Endothelial cell of umbilical vein (primary cell): ENCODE measurements around the gene SLC35E4. TPM values are rescaled to one million over a fixed set of nuclear protein-coding genes. Genes with fewer than 3 reads are reported as not detected.

Source experiments
- BruUV-seq: library from RNA; stranded (reverse); fragments of 400-500 nt; replicated peaks from 2 replicates; lab custom pipeline; 2021; lab: Mats Ljungman, UMichigan
- CTCF ChIA-PET: fragments of 300-600, 350-600 bp; sonication (Branson Sonifier 250); formaldehyde crosslinking; loops from one replicate; lab custom pipeline; 2021; ENCODE audit warnings: antibody characterized with exemption, inconsistent platforms; lab: Charles Lee
- POLR2A ChIA-PET: fragments of 300-600, 350-600 bp; sonication (Branson Sonifier 250); formaldehyde crosslinking; loops from one replicate; lab custom pipeline; 2021; ENCODE audit warnings: antibody characterized with exemption, inconsistent platforms; lab: Charles Lee
- DNase-seq: peaks from one replicate; pipeline ENCODE4 v3.0.0-alpha.2; 2011; ENCODE audit warnings: low read depth, low spot score
- FAIRE-seq: peaks from 2 replicates; lab custom pipeline; 2011; peaks lifted over from hg19 to GRCh38; lab: Jason Lieb, UNC
- H2AFZ ChIP-seq: 2 replicates; pipeline ENCODE4 v1.6.0; 2012; ENCODE audit warnings: low read depth, low read length, control low read depth, inconsistent platforms
- H3K27ac ChIP-seq: 2 replicates; pipeline ENCODE4 v1.5.1; 2011; ENCODE audit warnings: low read depth, mild to moderate bottlenecking, control low read depth, low read length, moderate library complexity; ENCODE audit not compliant: insufficient read depth
- H3K27me3 ChIP-seq, 2 experiments: 2 replicates each; pipeline versions ENCODE4 v1.6.0 to v1.6.1; 2011; ENCODE audit warnings: low read length in 2 of 2, mixed read lengths in 1 of 2; ENCODE audit not compliant: control insufficient read depth in 2 of 2, insufficient read depth in 2 of 2
- H3K36me3 ChIP-seq, 2 experiments: 2 replicates in 1 of 2; 3 replicates in 1 of 2; pipeline ENCODE4 v1.5.1; 2011; ENCODE audit warnings: low read length in 2 of 2, mild to moderate bottlenecking in 1 of 2, moderate library complexity in 1 of 2; ENCODE audit not compliant: control insufficient read depth in 2 of 2, insufficient read depth in 2 of 2; ENCODE audit errors: extremely low read depth in 1 of 2
- H3K4me1 ChIP-seq: 3 replicates; pipeline ENCODE4 v1.5.1; 2011; ENCODE audit warnings: mild to moderate bottlenecking, low read length; ENCODE audit not compliant: control insufficient read depth, insufficient read depth; ENCODE audit errors: extremely low read depth
- H3K4me2 ChIP-seq: 2 replicates; pipeline ENCODE4 v1.6.1; 2011; ENCODE audit warnings: low read length, control low read depth, mixed read lengths; ENCODE audit not compliant: insufficient read depth
- H3K4me3 ChIP-seq, 3 experiments: fragments of 200-600 bp in 1 of 3; sonication (generic), shearing (Covaris generic) in 1 of 3; replicated peaks in 1 of 3; 2 replicates each; pipeline ENCODE4 v1.5.1; 2011 to 2016; ENCODE audit warnings: control low read depth in 3 of 3, low read length in 3 of 3, mild to moderate bottlenecking in 2 of 3, inconsistent platforms in 1 of 3, low read depth in 1 of 3, moderate library complexity in 1 of 3; ENCODE audit not compliant: insufficient read depth in 1 of 3
- H3K79me2 ChIP-seq: 2 replicates; pipeline ENCODE4 v1.6.0; 2012; ENCODE audit warnings: low read length, inconsistent platforms; ENCODE audit not compliant: control insufficient read depth, insufficient read depth
- H3K9ac ChIP-seq: replicated peaks from 2 replicates; pipeline ENCODE3; 2011; ENCODE audit warnings: low read length, control low read depth; ENCODE audit not compliant: insufficient read depth; ENCODE audit errors: extremely low read depth
- H3K9me1 ChIP-seq: replicated peaks from 3 replicates; pipeline ENCODE4 v1.6.0; 2011; ENCODE audit warnings: mild to moderate bottlenecking, low read length; ENCODE audit not compliant: control insufficient read depth, insufficient read depth; ENCODE audit errors: extremely low read depth
- H3K9me3 ChIP-seq: replicated peaks from 2 replicates; pipeline ENCODE4 v1.5.1; 2012; ENCODE audit warnings: low read length, inconsistent platforms; ENCODE audit not compliant: control insufficient read depth, insufficient read depth
- H4K20me1 ChIP-seq: replicated peaks from 2 replicates; pipeline ENCODE3; 2011; ENCODE audit warnings: mild to moderate bottlenecking, low read length; ENCODE audit not compliant: control insufficient read depth, insufficient read depth; ENCODE audit errors: extremely low read depth
- CTCF ChIP-seq, 2 donors: IDR thresholded peaks; 1 replicate in 1 of 2; 2 replicates in 1 of 2; pipeline ENCODE4 v1.5.1; 2011; ENCODE audit warnings: low read length in 2 of 2, mild to moderate bottlenecking in 2 of 2, moderate library complexity in 2 of 2, control low read depth in 1 of 2, inconsistent platforms in 1 of 2, low read depth in 1 of 2; ENCODE audit not compliant: insufficient read depth in 1 of 2; ENCODE audit errors: extremely low read depth in 1 of 2
- EZH2 ChIP-seq: IDR thresholded peaks from 2 replicates; pipeline ENCODE4 v1.6.1; 2012; ENCODE audit warnings: borderline replicate concordance, low read depth, mild to moderate bottlenecking, moderate library complexity, low read length, inconsistent platforms; ENCODE audit not compliant: severe bottlenecking
- FOS ChIP-seq: IDR thresholded peaks from 2 replicates; pipeline ENCODE4 v1.6.1; 2011; ENCODE audit warnings: mild to moderate bottlenecking, low read length, moderate library complexity, borderline replicate concordance; ENCODE audit not compliant: insufficient read depth
- GATA2 ChIP-seq: IDR thresholded peaks from 2 replicates; pipeline ENCODE4 v1.7.0; 2011; ENCODE audit warnings: low read depth, mild to moderate bottlenecking, moderate library complexity, mixed read lengths, low read length; ENCODE audit not compliant: insufficient read length, insufficient read depth
- JUN ChIP-seq: IDR thresholded peaks from 2 replicates; pipeline ENCODE4 v1.6.1; 2011; ENCODE audit warnings: borderline replicate concordance, low read depth; ENCODE audit not compliant: insufficient read length, insufficient read depth
- MAX ChIP-seq: IDR thresholded peaks from 2 replicates; pipeline ENCODE4 v1.6.1; 2011; ENCODE audit not compliant: insufficient read depth, insufficient read length
- MYC ChIP-seq: IDR thresholded peaks from one replicate; pipeline ENCODE4 v1.6.1; 2011; ENCODE audit warnings: mild to moderate bottlenecking, low read depth, low read length
- POLR2A ChIP-seq: IDR thresholded peaks from 2 replicates; pipeline ENCODE4 v1.6.1; 2012; ENCODE audit warnings: low read depth, mild to moderate bottlenecking, control low read depth, low read length
- POLR2AphosphoS5 ChIP-seq: IDR thresholded peaks from 2 replicates; pipeline ENCODE4 v1.6.1; 2012; ENCODE audit warnings: low read depth, mild to moderate bottlenecking, control low read depth, low read length, moderate library complexity; ENCODE audit not compliant: insufficient read depth
- dilution Hi-C: fragments of 300-500 bp; cut with MboI; formaldehyde crosslinking; loops from one replicate; pipeline ENCODE4 v1.15.0; 2019; ENCODE audit warnings: low sequenced_read_pairs; ENCODE audit not compliant: extremely low pct_ligation_motif_present
- intact Hi-C: fragments of 100-400 bp; cut with micrococcal nuclease; formaldehyde crosslinking; loops from one replicate; pipeline ENCODE4 v1.10.0; 2022
- polyA plus RNA-seq, 4 experiments: library from polyadenylated mRNA; depleted of rRNA in 3 of 4; stranded (reverse) in 3 of 4; unstranded in 1 of 4; fragments of >200 nt; gene quantifications; 2 replicates each; pipeline versions ENCODE4 v1.2.1 to v1.2.3, GENCODE V29; 2011 to 2012; ENCODE audit warnings: missing spikeins in 1 of 4
- total RNA-seq: library from RNA; stranded (reverse); gene quantifications from 2 replicates; pipeline ENCODE4 v1.2.3, GENCODE V29; 2021

Gene SLC35E4
- total and polyA plus RNA-seq, 2 donors (not counting 3 experiments of a cell fraction or from before 2014, with no cell fraction given), result 10.7 to 15.3 TPM

GRCh38 chr22:30664798-30665197 lies 29.2 kb downstream of the SLC35E4 start:
- Histone ChIP-seq H3K9ac (no peak overlapping the region), H3K79me2 (no peaks in the 10 kb centered on the region), H3K36me3 (peaks cover 0 to 15% of the 10 kb centered on the region in 2 experiments), H4K20me1 (no peaks in the 10 kb centered on the region), H3K9me1 (no peaks in the 10 kb centered on the region), H3K4me3 (no peak overlapping the region), H3K9me3 (no peaks in the 10 kb centered on the region), H3K27me3 (no peaks in the 10 kb centered on the region), H3K27ac (no peak overlapping the region), H3K4me1 (peaks cover 11% of the 10 kb centered on the region), H2AFZ (no peak overlapping the region), H3K4me2 (no peak overlapping the region)
- no peak for TF ChIP-seq JUN
- no peak for TF ChIP-seq POLR2A
- no peak for TF ChIP-seq EZH2
- TF ChIP-seq CTCF (IDR thresholded peaks at IDR 0.05; ENCODE audit: extremely low read depth in 1 of 2, insufficient read depth in 1 of 2, low read depth in 1 of 2, low read length in 2 of 2), result no peak
- no peak for TF ChIP-seq MYC
- TF ChIP-seq FOS, result no peak
- TF ChIP-seq GATA2, result no peak
- TF ChIP-seq MAX, result no peak
- no peak for TF ChIP-seq POLR2AphosphoS5
- FAIRE-seq, result no peak
- dilution Hi-C loops (no loop called here), intact Hi-C loops (no loop called here)
- DNase-seq, result no peak
- ChIA-PET POLR2A (no interaction called here), CTCF (interaction anchor here (1.3 kb wide), 1 partner anchor 30 kb away, joined by 4 read pairs; the partner anchor contains the start of gene SLC35E4)
- no TSS peak for BruUV-seq
